Lung (tissue), 13 donors: ENCODE data around the gene SYTL3. TPM values are rescaled to one million over a fixed set of nuclear protein-coding genes. Genes with fewer than 3 reads are reported as not detected.

Experiments used
- ATAC-seq: fragments of 200-7000 bp; cut with Tn5 transposase; one replicate; pipeline ENCODE4 v1.9.1; 2020; ENCODE audit warnings: moderate number of reproducible peaks; ENCODE audit not compliant: insufficient read depth, low FRiP score
- DNase-seq, 3 donors: peaks; one replicate each; pipeline ENCODE4 v3.0.0-alpha.2; 2013 to 2017
- H3K27ac ChIP-seq, 2 donors: one replicate each; pipeline ENCODE4 v1.5.1; 2013; ENCODE audit warnings: mild to moderate bottlenecking in 2 of 2, moderate library complexity in 2 of 2, control low read depth in 1 of 2, inconsistent platforms in 1 of 2, low read depth in 1 of 2, low read length in 1 of 2
- H3K27me3 ChIP-seq, 3 donors: one replicate each; pipeline ENCODE4 v1.5.1; 2013; ENCODE audit warnings: low read length in 2 of 3; ENCODE audit not compliant: control insufficient read depth in 3 of 3, insufficient read depth in 3 of 3
- H3K36me3 ChIP-seq, 4 donors: one replicate each; pipeline ENCODE4 v1.5.1; 2013; ENCODE audit warnings: low read length in 4 of 4, mild to moderate bottlenecking in 1 of 4, moderate library complexity in 1 of 4; ENCODE audit not compliant: control insufficient read depth in 4 of 4, insufficient read depth in 4 of 4
- H3K4me1 ChIP-seq, 5 donors: one replicate each; pipeline ENCODE4 v1.5.1; 2013; ENCODE audit warnings: low read length in 5 of 5, mild to moderate bottlenecking in 2 of 5, moderate library complexity in 1 of 5; ENCODE audit not compliant: control insufficient read depth in 5 of 5, insufficient read depth in 5 of 5
- H3K4me3 ChIP-seq: one replicate; pipeline ENCODE4 v1.5.1; 2013; ENCODE audit warnings: mild to moderate bottlenecking, control low read depth, moderate library complexity
- H3K9ac ChIP-seq, 2 donors: one replicate each; pipeline ENCODE4 v1.5.1; 2013; ENCODE audit warnings: low read length in 2 of 2, control low read depth in 1 of 2; ENCODE audit not compliant: insufficient read depth in 1 of 2
- H3K9me3 ChIP-seq, 4 donors: one replicate each; pipeline ENCODE4 v1.5.1; 2013; ENCODE audit warnings: low read length in 3 of 4, mild to moderate bottlenecking in 1 of 4, moderate library complexity in 1 of 4; ENCODE audit not compliant: control insufficient read depth in 4 of 4, insufficient read depth in 3 of 4
- WGBS, 2 donors: extraction: QIAGEN DNeasy Blood & Tissue Kit; methylation state at CpG; one replicate each; pipeline ENCODE4 v1.1.7; 2013; 5-methylcytosine and 5-hydroxymethylcytosine counted together
- polyA plus RNA-seq, 2 donors: library from polyadenylated mRNA; stranded (reverse); fragments of 200-250 nt; gene quantifications; one replicate each; pipeline ENCODE4 v1.2.1, GENCODE V29; 2013
- small RNA-seq: library from RNA; depleted of rRNA; stranded (forward); fragments of <200 nt; gene quantifications from one replicate; pipeline ENCODE3, GENCODE V24; 2014; ENCODE audit warnings: low replicate concordance
- total RNA-seq, 2 donors: library from RNA; depleted of rRNA in 1 of 2; stranded (reverse); fragments of >200 nt in 1 of 2; gene quantifications; one replicate each; pipeline ENCODE4 v1.2.1, GENCODE V29; 2014 to 2021
- TF ChIP-seq, protein P1 (sequence below): IDR thresholded peaks from 2 replicates; pipeline ENCODE4 v1.5.1; 2012; ENCODE audit warnings: mild to moderate bottlenecking; ENCODE audit errors: control extremely low read depth, extremely low read depth
- donor health status: control.
- donor health status: control.
- donor health status: Bipolar disorder and iron deficiency.
- donor health status: healthy.
- donor health status: DM: yes; HTN: yes; CAD: no.

Gene SYTL3
- total and polyA plus RNA-seq, 4 donors, result 6.5 to 20.0 (median 15.6) TPM

DNA sequence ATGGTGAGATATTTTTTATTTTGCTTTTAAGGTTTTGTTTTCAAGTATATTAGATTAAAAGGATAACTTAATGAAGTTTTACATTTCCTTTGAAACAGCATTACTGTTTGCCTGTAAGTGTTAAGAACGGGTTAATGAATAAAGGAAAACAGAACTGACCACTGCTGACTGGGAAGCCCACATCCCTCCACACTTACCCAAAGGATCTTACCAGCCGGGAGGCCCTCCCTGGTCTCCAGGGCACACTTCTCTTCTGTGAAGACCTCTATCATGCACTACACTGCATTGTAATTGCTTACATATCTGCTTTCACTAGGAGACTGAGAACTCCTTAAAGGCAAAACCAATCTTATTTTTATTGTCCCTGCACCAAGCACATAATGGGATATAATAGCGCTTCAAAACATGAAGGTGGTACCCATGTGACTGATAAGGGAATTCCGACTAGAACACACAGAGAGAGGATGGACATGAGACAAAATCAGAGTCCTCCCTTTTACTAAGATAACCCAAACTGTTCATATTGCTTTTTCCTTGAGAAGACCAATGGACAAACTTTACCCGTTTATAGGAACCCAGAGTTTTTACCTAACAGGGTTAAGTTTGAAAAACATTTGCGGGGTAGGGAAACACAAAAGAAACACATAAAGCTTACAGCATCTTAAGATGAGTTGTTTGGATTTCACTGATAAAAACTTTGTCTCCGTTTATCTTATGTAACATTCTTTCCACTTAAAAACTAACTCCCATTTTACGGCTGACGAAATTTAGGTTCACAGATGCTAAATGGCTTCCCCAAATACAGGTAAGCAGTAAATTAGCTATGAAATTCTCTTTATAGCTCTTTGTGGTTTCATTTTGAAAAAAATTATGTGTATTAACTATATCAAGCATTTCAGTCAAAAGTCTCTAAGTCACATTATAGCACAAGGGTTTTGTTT lies 160.6 kb downstream of the SYTL3 start:
- Histone ChIP-seq H3K27me3 (no peaks in the 10 kb centered on the region), H3K9me3 (no peaks in the 10 kb centered on the region), H3K4me1 (peaks cover 14 to 41% (median 23%) of the 10 kb centered on the region in 5 donors), H3K27ac (no peak overlapping the region), H3K36me3 (peaks cover 3 to 15% (median 7%) of the 10 kb centered on the region in 4 donors), H3K9ac (no peak overlapping the region), H3K4me3 (no peak overlapping the region)
- DNase-seq (no peak), ATAC-seq (no peak)
- TF ChIP-seq, protein P1, sequence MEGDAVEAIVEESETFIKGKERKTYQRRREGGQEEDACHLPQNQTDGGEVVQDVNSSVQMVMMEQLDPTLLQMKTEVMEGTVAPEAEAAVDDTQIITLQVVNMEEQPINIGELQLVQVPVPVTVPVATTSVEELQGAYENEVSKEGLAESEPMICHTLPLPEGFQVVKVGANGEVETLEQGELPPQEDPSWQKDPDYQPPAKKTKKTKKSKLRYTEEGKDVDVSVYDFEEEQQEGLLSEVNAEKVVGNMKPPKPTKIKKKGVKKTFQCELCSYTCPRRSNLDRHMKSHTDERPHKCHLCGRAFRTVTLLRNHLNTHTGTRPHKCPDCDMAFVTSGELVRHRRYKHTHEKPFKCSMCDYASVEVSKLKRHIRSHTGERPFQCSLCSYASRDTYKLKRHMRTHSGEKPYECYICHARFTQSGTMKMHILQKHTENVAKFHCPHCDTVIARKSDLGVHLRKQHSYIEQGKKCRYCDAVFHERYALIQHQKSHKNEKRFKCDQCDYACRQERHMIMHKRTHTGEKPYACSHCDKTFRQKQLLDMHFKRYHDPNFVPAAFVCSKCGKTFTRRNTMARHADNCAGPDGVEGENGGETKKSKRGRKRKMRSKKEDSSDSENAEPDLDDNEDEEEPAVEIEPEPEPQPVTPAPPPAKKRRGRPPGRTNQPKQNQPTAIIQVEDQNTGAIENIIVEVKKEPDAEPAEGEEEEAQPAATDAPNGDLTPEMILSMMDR, result no peak
- WGBS, 2 donors, result 60 to 70% methylated on average over 9 of the region's 9 CpGs

DNA sequence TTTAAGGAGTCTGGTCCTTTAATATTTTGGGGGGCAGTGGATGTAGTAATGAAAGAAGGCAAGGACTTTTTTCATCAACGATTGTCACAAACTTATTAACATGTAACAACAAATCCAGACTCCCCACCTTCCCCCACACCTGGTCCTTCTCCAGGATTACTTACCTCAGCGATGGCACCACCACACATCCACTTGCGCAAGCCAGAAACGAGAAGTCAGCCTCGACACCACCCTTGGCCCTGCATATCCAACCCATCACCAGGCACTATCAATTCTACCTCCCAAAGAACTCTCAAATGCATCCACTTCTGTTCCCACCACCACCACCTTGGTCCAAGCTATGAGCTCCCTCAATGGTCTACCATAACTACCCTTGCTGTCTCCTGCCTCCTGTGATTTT lies 162.8 kb downstream of the SYTL3 start:
- Histone ChIP-seq H3K36me3 (peaks cover 3 to 13% (median 7%) of the 10 kb centered on the region in 4 donors), H3K9me3 (no peaks in the 10 kb centered on the region), H3K9ac (no peak overlapping the region), H3K27ac (peak overlapping the region in 1 of 2 donors; percentile 40), H3K27me3 (no peaks in the 10 kb centered on the region), H3K4me3 (no peak overlapping the region), H3K4me1 (peaks cover 14 to 62% (median 23%) of the 10 kb centered on the region in 5 donors)
- DNase-seq, result no peak
- TF ChIP-seq, protein P1, result no peak
- no peak for ATAC-seq
- 46 to 58% methylated on average over 5 of the region's 5 CpGs for WGBS, 2 donors

DNA sequence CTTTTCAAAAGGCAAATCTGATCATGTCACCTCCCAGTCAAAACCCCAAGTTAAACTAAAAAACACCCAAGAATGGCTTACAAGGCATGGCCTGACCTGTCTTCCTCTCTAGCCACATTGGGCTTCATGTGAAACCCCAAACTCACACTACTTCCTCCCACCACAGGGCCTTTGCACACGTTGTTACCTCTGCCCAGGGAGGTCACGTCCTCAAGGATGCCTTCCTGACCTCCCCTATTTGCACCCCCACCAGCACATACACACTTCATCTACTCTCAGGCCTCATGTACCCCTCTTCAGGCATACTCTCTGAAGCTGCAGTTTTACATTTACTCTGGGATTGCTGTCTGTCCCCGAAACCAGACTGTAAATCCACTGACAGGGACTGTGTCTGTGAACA lies 163.2 kb downstream of the SYTL3 start:
- no peaks in the 10 kb centered on the region for H3K27me3 ChIP-seq
- H3K4me1 ChIP-seq, result peaks cover 14 to 63% (median 23%) of the 10 kb centered on the region in 5 donors
- ATAC-seq (no peak), DNase-seq (no peak)
- 71 to 72% methylated on average over 3 of the region's 3 CpGs for WGBS, 2 donors
- H3K27ac ChIP-seq, result peak overlapping the region in 1 of 2 donors; percentile 40
- no peak overlapping the region for H3K9ac ChIP-seq
- H3K4me3 ChIP-seq, result no peak overlapping the region
- TF ChIP-seq, protein P1, result no peak
- peaks cover 3 to 13% (median 6%) of the 10 kb centered on the region in 4 donors for H3K36me3 ChIP-seq
- no peaks in the 10 kb centered on the region for H3K9me3 ChIP-seq

Small RNA genes within 50 kb of the gene (small RNA-seq; reads per million reads assigned to genes)
- not detected for gene MIR3918
- gene MIR7161, result not detected

Other genes with a start within 250 kb of the SYTL3 start
- 10 to 100 TPM; 22.1 to 28.5 TPM for gene TMEM181, start 90.0 kb upstream of the SYTL3 start, total RNA-seq
- gene TMEM181, start 90.0 kb upstream of the SYTL3 start, polyA plus RNA-seq, result 10 to 100 TPM; 14.5 to 18.8 TPM
- 100 to 1,000 TPM in 1 of 2 donors, 10 to 100 TPM in 1; 83.4 to 145 TPM for gene DYNLT1, start 5.3 kb upstream of the SYTL3 start, total RNA-seq
- 100 to 1,000 TPM; 253 to 268 TPM for gene DYNLT1, start 5.3 kb upstream of the SYTL3 start, polyA plus RNA-seq
- gene EZR, start 169.3 kb downstream of the SYTL3 start, total RNA-seq, result 100 to 1,000 TPM; 168 to 452 TPM
- gene EZR, start 169.3 kb downstream of the SYTL3 start, polyA plus RNA-seq, result 100 to 1,000 TPM; 173 to 222 TPM